ENCODE measurements around the gene TOP3A. TPM values are rescaled to one million over a fixed set of nuclear protein-coding genes. Genes with fewer than 3 reads are reported as not detected.
"Not testable (repeated sequence)": the region's sequence is repeated elsewhere in the genome, so short reads cannot be mapped to it uniquely, and the experiment has no call there.

TOP3A gene
- polyA plus RNA-seq, 1 donor (not counting 4 experiments of a cell fraction or from before 2014, with no cell fraction given): 11.6 TPM

DNA sequence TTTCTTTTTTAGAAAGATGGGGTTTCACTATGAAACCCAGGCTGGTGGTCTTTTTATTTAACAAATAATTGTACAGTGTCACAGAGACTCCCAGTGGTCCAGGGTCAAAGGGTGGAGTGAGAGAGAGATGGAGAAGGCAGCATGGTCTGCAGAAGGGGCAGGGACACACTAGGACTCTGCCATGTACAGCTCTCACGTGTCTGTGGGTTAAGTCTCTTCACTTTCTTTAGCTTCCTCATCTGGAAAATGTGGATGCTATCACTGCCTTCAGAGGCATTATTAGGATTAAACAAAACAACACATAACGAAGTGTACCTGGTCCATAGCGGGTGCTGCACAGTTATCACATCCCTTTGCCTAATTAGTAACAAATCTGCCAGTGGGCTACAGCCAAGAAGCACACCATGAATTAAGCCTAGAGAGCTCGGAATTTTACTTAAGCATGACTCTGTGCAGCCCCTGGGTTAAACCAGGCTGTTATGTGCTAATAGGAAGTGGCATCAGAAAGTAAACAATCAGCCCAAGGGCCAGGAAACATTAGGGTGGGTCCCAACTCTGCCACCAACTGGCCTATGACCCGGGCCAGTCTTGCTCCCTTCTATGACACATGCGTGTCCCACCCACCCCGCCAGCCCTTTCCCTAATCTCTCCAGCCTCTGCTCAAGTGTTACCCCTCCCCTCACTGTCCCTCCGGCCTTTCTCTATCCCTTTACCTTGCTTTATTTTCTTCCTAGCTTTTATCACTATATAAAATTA lies 13.9 kb downstream of the TOP3A start:
- Histone ChIP-seq H3K9me3 (ENCODE audit: control insufficient read depth, low read depth, low read length) (no peaks in the 10 kb centered on the region), H3K27ac (ENCODE audit: control insufficient read depth, insufficient read depth, low read length) (no peak overlapping the region), H3K9me1 (ENCODE audit: control insufficient read depth, extremely low read depth, insufficient read depth, low read length) (no peaks in the 10 kb centered on the region), H3K79me2 (ENCODE audit: control insufficient read depth, insufficient read depth, low read length) (no peaks in the 10 kb centered on the region), H3K4me2 (ENCODE audit: control insufficient read depth, extremely low read depth, insufficient read depth, low read depth, low read length) (no peak overlapping the region), H3K9ac (ENCODE audit: control insufficient read depth, extremely low read depth, insufficient read depth, low read length) (no peak overlapping the region), H4K20me1 (ENCODE audit: control insufficient read depth, extremely low read depth, insufficient read depth, low read length) (no peaks in the 10 kb centered on the region), H3K4me1 (ENCODE audit: control insufficient read depth, extremely low read depth, insufficient read depth, low read length) (no peaks in the 10 kb centered on the region), H3K4me3 (ENCODE audit: control insufficient read depth in 2 of 3, extremely low read depth in 1 of 3, insufficient read depth in 2 of 3, low read depth in 1 of 3, low read length in 3 of 3) (no peak overlapping the region), H2AFZ (ENCODE audit: control insufficient read depth, low read length) (no peak overlapping the region), H3K36me3 (ENCODE audit: control insufficient read depth in 2 of 2, extremely low read depth in 1 of 2, insufficient read depth in 2 of 2, low read length in 2 of 2) (peaks cover 21 to 27% of the 10 kb centered on the region in 2 experiments), H3K27me3 (ENCODE audit: control insufficient read depth, extremely low read depth, insufficient read depth, low read length) (no peaks in the 10 kb centered on the region)
- no peak for DNase-seq (ENCODE audit: low read depth, low spot score)
- FAIRE-seq: no peak
- TF ChIP-seq, protein P1, sequence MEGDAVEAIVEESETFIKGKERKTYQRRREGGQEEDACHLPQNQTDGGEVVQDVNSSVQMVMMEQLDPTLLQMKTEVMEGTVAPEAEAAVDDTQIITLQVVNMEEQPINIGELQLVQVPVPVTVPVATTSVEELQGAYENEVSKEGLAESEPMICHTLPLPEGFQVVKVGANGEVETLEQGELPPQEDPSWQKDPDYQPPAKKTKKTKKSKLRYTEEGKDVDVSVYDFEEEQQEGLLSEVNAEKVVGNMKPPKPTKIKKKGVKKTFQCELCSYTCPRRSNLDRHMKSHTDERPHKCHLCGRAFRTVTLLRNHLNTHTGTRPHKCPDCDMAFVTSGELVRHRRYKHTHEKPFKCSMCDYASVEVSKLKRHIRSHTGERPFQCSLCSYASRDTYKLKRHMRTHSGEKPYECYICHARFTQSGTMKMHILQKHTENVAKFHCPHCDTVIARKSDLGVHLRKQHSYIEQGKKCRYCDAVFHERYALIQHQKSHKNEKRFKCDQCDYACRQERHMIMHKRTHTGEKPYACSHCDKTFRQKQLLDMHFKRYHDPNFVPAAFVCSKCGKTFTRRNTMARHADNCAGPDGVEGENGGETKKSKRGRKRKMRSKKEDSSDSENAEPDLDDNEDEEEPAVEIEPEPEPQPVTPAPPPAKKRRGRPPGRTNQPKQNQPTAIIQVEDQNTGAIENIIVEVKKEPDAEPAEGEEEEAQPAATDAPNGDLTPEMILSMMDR (optimal IDR thresholded peaks at IDR 0.05 in 1 of 3, IDR thresholded peaks at IDR 0.05 in 1 of 3, conservative IDR thresholded peaks at IDR 0.05 in 1 of 3; ENCODE audit: extremely low read depth in 1 of 3, insufficient read depth in 2 of 3, low read length in 3 of 3): no peak
- no peak for TF ChIP-seq EZH2 (IDR thresholded peaks at IDR 0.05; ENCODE audit: low read length)
- dilution Hi-C loops (cut with MboI; ENCODE audit: extremely low pct_ligation_motif_present, low sequenced_read_pairs): no loop called here

DNA sequence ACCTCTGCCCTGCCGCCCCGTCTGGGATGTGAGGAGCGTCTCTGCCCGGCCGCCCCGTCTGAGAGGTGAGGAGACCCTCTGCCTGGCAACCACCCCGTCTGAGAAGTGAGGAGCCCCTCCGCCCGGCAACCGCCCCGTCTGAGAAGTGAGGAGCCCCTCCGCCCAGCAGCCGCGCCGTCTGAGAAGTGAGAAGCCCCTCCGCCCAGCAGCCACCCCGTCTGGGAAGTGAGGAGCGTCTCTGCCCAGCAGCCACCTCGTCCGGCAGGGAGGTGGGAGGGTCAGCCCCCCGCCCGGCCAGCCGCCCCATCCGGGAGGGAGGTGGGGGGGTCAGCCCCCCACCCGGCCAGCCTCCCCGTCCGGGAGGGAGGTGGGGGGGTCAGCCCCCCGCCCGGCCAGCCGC lies 16.7 kb downstream of the TOP3A start:
- H3K9me3 ChIP-seq (ENCODE audit: control insufficient read depth, low read depth, low read length); H3K27ac ChIP-seq (ENCODE audit: control insufficient read depth, insufficient read depth, low read length); dilution Hi-C loops (cut with MboI; ENCODE audit: extremely low pct_ligation_motif_present, low sequenced_read_pairs); H3K4me2 ChIP-seq (ENCODE audit: control insufficient read depth, extremely low read depth, insufficient read depth, low read depth, low read length); DNase-seq (ENCODE audit: low read depth, low spot score); H3K4me3 ChIP-seq (ENCODE audit: control insufficient read depth in 2 of 3, extremely low read depth in 1 of 3, insufficient read depth in 2 of 3, low read depth in 1 of 3, low read length in 3 of 3); FAIRE-seq; H3K9ac ChIP-seq (ENCODE audit: control insufficient read depth, extremely low read depth, insufficient read depth, low read length); H3K79me2 ChIP-seq (ENCODE audit: control insufficient read depth, insufficient read depth, low read length); H3K9me1 ChIP-seq (ENCODE audit: control insufficient read depth, extremely low read depth, insufficient read depth, low read length); H4K20me1 ChIP-seq (ENCODE audit: control insufficient read depth, extremely low read depth, insufficient read depth, low read length); H2AFZ ChIP-seq (ENCODE audit: control insufficient read depth, low read length); H3K27me3 ChIP-seq (ENCODE audit: control insufficient read depth, extremely low read depth, insufficient read depth, low read length); H3K4me1 ChIP-seq (ENCODE audit: control insufficient read depth, extremely low read depth, insufficient read depth, low read length): not testable (repeated sequence)
- peaks cover 20 to 22% of the 10 kb centered on the region in 2 experiments for H3K36me3 ChIP-seq (ENCODE audit: control insufficient read depth in 2 of 2, extremely low read depth in 1 of 2, insufficient read depth in 2 of 2, low read length in 2 of 2)

All from keratinocyte (primary cell).